HepG2 (cell line): Measurements from ENCODE around the gene MCAT. TPM values are rescaled to one million over a fixed set of nuclear protein-coding genes. Genes with fewer than 3 reads are reported as not detected.

Experiments
- ATAC-seq: fragments of 200-7000 bp; cut with Tn5 transposase; 3 replicates; pipeline ENCODE4 v1.9.1; 2020; ENCODE audit warnings: mild to moderate bottlenecking, moderate library complexity
- BruUV-seq: library from RNA; stranded (reverse); fragments of 400-500 nt; replicated peaks from 2 replicates; lab custom pipeline; 2021; lab: Mats Ljungman, UMichigan
- CTCF ChIA-PET: fragments of 300-600 bp; formaldehyde crosslinking; extraction: SDS; loops from one replicate; lab custom pipeline; 2021; ENCODE audit warnings: low total read pairs, inconsistent platforms, low intra/inter-chr PET ratio; lab: Yijun Ruan, JAX
- POLR2A ChIA-PET: fragments of 350-600 bp; sonication (Branson Sonifier 250); formaldehyde crosslinking; loops from one replicate; lab custom pipeline; 2020; ENCODE audit warnings: antibody characterized with exemption, inconsistent platforms; lab: Yijun Ruan, JAX
- DNase-seq: peaks from one replicate; pipeline ENCODE4 v3.0.0-alpha.2; 2015; ENCODE audit warnings: low spot score
- FAIRE-seq: peaks from 3 replicates; lab custom pipeline; 2011; peaks lifted over from hg19 to GRCh38; lab: Jason Lieb, UNC
- H2AFZ ChIP-seq: one replicate; pipeline ENCODE4 v1.6.1; 2011; ENCODE audit warnings: low read length, inconsistent platforms
- H3K27ac ChIP-seq: fragments of 300-600 bp; 3 replicates; pipeline ENCODE4 v1.8.0; 2011; ENCODE audit warnings: mixed run types, mild to moderate bottlenecking, mixed read lengths, low read length, inconsistent platforms; ENCODE audit not compliant: insufficient read depth; ENCODE audit errors: extremely low read length
- H3K27me3 ChIP-seq, 2 experiments: fragments of 200-600 bp in 1 of 2; 2 replicates in 1 of 2; 3 replicates in 1 of 2; pipeline versions ENCODE4 v1.6.0 to v1.8.0; 2011; ENCODE audit warnings: low read length in 2 of 2, mild to moderate bottlenecking in 2 of 2, moderate library complexity in 2 of 2, inconsistent platforms in 1 of 2; ENCODE audit not compliant: insufficient read depth in 2 of 2, control insufficient read depth in 1 of 2
- H3K36me3 ChIP-seq, 2 experiments: fragments of 200-600 bp in 1 of 2; replicated peaks in 1 of 2; 2 replicates in 1 of 2; 3 replicates in 1 of 2; pipeline versions ENCODE4 v1.5.1 to v1.8.0; 2011; ENCODE audit warnings: low read length in 2 of 2, inconsistent platforms in 1 of 2; ENCODE audit not compliant: insufficient read depth in 2 of 2, control insufficient read depth in 1 of 2
- H3K4me1 ChIP-seq: 2 replicates; pipeline ENCODE4 v1.5.1; 2012; ENCODE audit warnings: low read length, inconsistent platforms; ENCODE audit not compliant: insufficient read depth
- H3K4me2 ChIP-seq: 2 replicates; pipeline ENCODE4 v1.6.0; 2011; ENCODE audit warnings: low read depth, low read length, inconsistent platforms
- H3K4me3 ChIP-seq, 3 experiments: fragments of 200-600 bp in 1 of 3; sonication (generic), shearing (Covaris generic) in 1 of 3; replicated peaks in 1 of 3; 2 replicates each; pipeline ENCODE4 v1.5.1; 2011 to 2016; ENCODE audit warnings: low read length in 3 of 3, inconsistent platforms in 2 of 3, low read depth in 2 of 3, mild to moderate bottlenecking in 2 of 3, control low read depth in 1 of 3, mixed read lengths in 1 of 3; ENCODE audit not compliant: insufficient read depth in 1 of 3
- H3K79me2 ChIP-seq: one replicate; pipeline ENCODE4 v1.6.1; 2011; ENCODE audit warnings: low read length, inconsistent platforms; ENCODE audit not compliant: insufficient read depth
- H3K9ac ChIP-seq: 2 replicates; pipeline ENCODE4 v1.6.0; 2011; ENCODE audit warnings: mild to moderate bottlenecking, low read depth, low read length, inconsistent platforms; ENCODE audit not compliant: insufficient read depth
- H3K9me3 ChIP-seq: 2 replicates; pipeline ENCODE4 v1.5.1; 2012; ENCODE audit warnings: mild to moderate bottlenecking, low read length
- H4K20me1 ChIP-seq: 2 replicates; pipeline ENCODE4 v1.6.0; 2011; ENCODE audit warnings: inconsistent platforms, mild to moderate bottlenecking, low read length, moderate library complexity; ENCODE audit not compliant: insufficient read depth
- BCLAF1 ChIP-seq: fragments of 450-650 bp; IDR thresholded peaks from 2 replicates; pipeline ENCODE4 v1.6.1; 2017; ENCODE audit warnings: mild to moderate bottlenecking
- CBX1 ChIP-seq: IDR thresholded peaks from one replicate; pipeline ENCODE4 v1.6.1; 2016; ENCODE audit warnings: antibody characterized with exemption, low read depth
- KDM2A ChIP-seq: sonication (generic); formaldehyde crosslinking; IDR thresholded peaks from 2 replicates; pipeline ENCODE4 v1.4.0; 2020; ENCODE audit warnings: low read depth, missing genetic modification reagents, borderline replicate concordance
- TAF1 ChIP-seq: sonication (generic); formaldehyde crosslinking; IDR thresholded peaks from 2 replicates; pipeline ENCODE4 v1.4.0; 2020; ENCODE audit warnings: missing genetic modification reagents
- XBP1 ChIP-seq: sonication (generic); formaldehyde crosslinking; IDR thresholded peaks from 2 replicates; pipeline ENCODE4 v1.5.0; 2020; ENCODE audit warnings: missing genetic modification reagents
- YEATS2 ChIP-seq: sonication (generic); formaldehyde crosslinking; IDR thresholded peaks from 2 replicates; pipeline ENCODE4 v1.4.0; 2020; ENCODE audit warnings: missing genetic modification reagents, borderline replicate concordance
- ZMYM4 ChIP-seq: sonication (generic); formaldehyde crosslinking; IDR thresholded peaks from 2 replicates; pipeline ENCODE4 v1.8.1; 2023; ENCODE audit warnings: mild to moderate bottlenecking, missing genetic modification reagents
- ZNF567 ChIP-seq: sonication (generic); formaldehyde crosslinking; IDR thresholded peaks from 2 replicates; pipeline ENCODE4 v1.8.1; 2023; ENCODE audit warnings: mild to moderate bottlenecking, missing genetic modification reagents, borderline replicate concordance
- ZNF629 ChIP-seq: sonication (generic); formaldehyde crosslinking; conservative IDR thresholded peaks from 2 replicates; pipeline ENCODE4 v1.5.0; 2020; ENCODE audit warnings: missing genetic modification reagents
- ZNF772 ChIP-seq: sonication (generic); formaldehyde crosslinking; IDR thresholded peaks from 2 replicates; pipeline ENCODE4 v1.5.0; 2020; ENCODE audit warnings: mild to moderate bottlenecking, missing genetic modification reagents
- WGBS: methylation state at CpG from one replicate; pipeline ENCODE4 v1.1.6; 2017; ENCODE audit warnings: low lambda C conversion rate; 5-methylcytosine and 5-hydroxymethylcytosine counted together
- in situ Hi-C: cut with HindIII; loops from 2 replicates; pipeline ENCODE4 v1.10.0; 2017; ENCODE audit warnings: low pct_unique_long_range_greater_than_20kb; ENCODE audit not compliant: extremely low pct_ligation_motif_present
- intact Hi-C: fragments of 100-400 bp; cut with micrococcal nuclease; formaldehyde crosslinking; loops from one replicate; pipeline ENCODE4 v1.10.0; 2022; ENCODE audit not compliant: unreplicated experiment
- polyA plus RNA-seq, 8 experiments: library from polyadenylated mRNA; depleted of rRNA in 3 of 8; stranded (reverse) in 7 of 8; unstranded in 1 of 8; fragments of >200 nt; fragmentation: Illumina TruSeq in 4 of 8; extraction: Trizol in 4 of 8; gene quantifications; 2 replicates each; pipeline versions ENCODE4 v1.2.1 to v1.2.3, GENCODE V29; 2011 to 2016; ENCODE audit warnings: low read depth in 4 of 8, missing spikeins in 1 of 8, mixed read lengths in 1 of 8; ENCODE audit not compliant: insufficient read depth in 1 of 8
- total RNA-seq, 5 experiments: library from RNA; depleted of rRNA; stranded (reverse); fragments of >200 nt; fragmentation: Illumina TruSeq; extraction: Trizol; gene quantifications; 2 replicates each; pipeline ENCODE4 v1.2.3, GENCODE V29; 2016; ENCODE audit warnings: low read depth in 1 of 5

MCAT gene
- total and polyA plus RNA-seq, 2 of the 13 experiments (the other 11 are each of a cell fraction or from before 2014, with no cell fraction given): 9.3 to 16.7 TPM

GRCh38 chr22:43154887-43155536, 11.8 kb upstream of the MCAT start:
- ChIA-PET POLR2A (no interaction called here), CTCF (no interaction called here)
- Histone ChIP-seq H3K4me3 (no peak overlapping the region), H3K79me2 (no peaks in the 10 kb centered on the region), H2AFZ (no peak overlapping the region), H3K9me3 (no peaks in the 10 kb centered on the region), H3K27me3 (peaks cover 6 to 29% of the 10 kb centered on the region in 2 experiments; a peak in 4 of 5 replicates), H3K4me2 (no peak overlapping the region), H3K36me3 (no peaks in the 10 kb centered on the region), H3K27ac (no peak overlapping the region), H3K9ac (no peak overlapping the region), H4K20me1 (no peaks in the 10 kb centered on the region), H3K4me1 (peaks cover 39% of the 10 kb centered on the region)
- in situ Hi-C loops: no loop called here
- no peak for ATAC-seq
- DNase-seq: no peak
- WGBS: 49% methylated on average over 11 of the region's 27 CpGs
- intact Hi-C loops: no loop called here
- BruUV-seq: no TSS peak
- TF ChIP-seq YEATS2 (CRISPR knock-in tag) (no peak), ZNF629 (CRISPR knock-in tag) (peak; percentile 82)
- no peak for FAIRE-seq

GRCh38 chr22:43153899-43154298, 10.7 kb upstream of the MCAT start:
- H3K4me2 ChIP-seq: no peak overlapping the region
- intact Hi-C loops: no loop called here

More at GRCh38 chr22:43153899-43154298, 10.7 kb upstream of the MCAT start:
- in situ Hi-C loops: no loop called here
- peaks cover 38% of the 10 kb centered on the region for H3K4me1 ChIP-seq
- WGBS: 23% methylated on average over 9 of the region's 9 CpGs
- no peaks in the 10 kb centered on the region for H4K20me1 ChIP-seq
- H3K9ac ChIP-seq: no peak overlapping the region
- no peak overlapping the region for H3K27ac ChIP-seq
- TF ChIP-seq TAF1 (no peak), ZNF567 (CRISPR knock-in tag) (no peak), ZMYM4 (CRISPR knock-in tag) (no peak), CBX1 (no peak), KDM2A (CRISPR knock-in tag) (no peak), XBP1 (CRISPR knock-in tag) (no peak), ZNF772 (CRISPR knock-in tag) (no peak), BCLAF1 (no peak)
- DNase-seq (no peak), ATAC-seq (no peak), FAIRE-seq (no peak)
- H3K27me3 ChIP-seq: peaks cover 4 to 29% of the 10 kb centered on the region in 2 experiments; a peak in 4 of 5 replicates
- H2AFZ ChIP-seq: no peak overlapping the region
- no peak overlapping the region for H3K4me3 ChIP-seq
- BruUV-seq: no TSS peak
- no peaks in the 10 kb centered on the region for H3K9me3 ChIP-seq
- H3K79me2 ChIP-seq: no peaks in the 10 kb centered on the region
- ChIA-PET POLR2A (no interaction called here), CTCF (no interaction called here)
- no peaks in the 10 kb centered on the region for H3K36me3 ChIP-seq
